Naive thymus-derived CD4-positive, alpha-beta T cell (primary cell): ENCODE results near the gene SNX13. TPM values are rescaled to one million over a fixed set of nuclear protein-coding genes. Genes with fewer than 3 reads are reported as not detected.
A peak's percentile ranks its signal among the peaks of the same experiment; 100 is the strongest.

ENCODE experiments used
- ATAC-seq: fragments of 150-1000 bp; cut with Tn5 transposase; 2 replicates; pipeline ENCODE4 v1.10.0; 2021; ENCODE audit warnings: mild to moderate bottlenecking, moderate library complexity
- CTCF ChIA-PET: fragments of 350-600 bp; sonication (Branson Sonifier 250); formaldehyde crosslinking; loops from one replicate; lab custom pipeline; 2021; ENCODE audit warnings: antibody characterized with exemption; lab: Charles Lee
- POLR2A ChIA-PET: fragments of 350-600 bp; sonication (Branson Sonifier 250); formaldehyde crosslinking; loops from one replicate; lab custom pipeline; 2021; ENCODE audit warnings: antibody characterized with exemption, inconsistent platforms; lab: Charles Lee
- DNase-seq, 9 donors: peaks; one replicate each; pipeline versions ENCODE4 v3.0.0 to v3.0.0-alpha.2; 2020 to 2022; ENCODE audit warnings: mixed read lengths in 1 of 9
- H3K27ac ChIP-seq: one replicate; pipeline ENCODE4 v1.7.0; 2013; ENCODE audit warnings: mild to moderate bottlenecking, low read depth, low read length, moderate library complexity
- H3K27me3 ChIP-seq, 2 donors: one replicate each; pipeline ENCODE4 v1.7.0; 2013; ENCODE audit warnings: low read length in 2 of 2, mild to moderate bottlenecking in 2 of 2, moderate library complexity in 2 of 2; ENCODE audit not compliant: control insufficient read depth in 2 of 2, insufficient read depth in 2 of 2
- H3K36me3 ChIP-seq, 3 experiments: 1 replicate in 2 of 3; 2 replicates in 1 of 3; pipeline ENCODE4 v1.7.0; 2013; ENCODE audit warnings: low read length in 3 of 3, mild to moderate bottlenecking in 3 of 3, moderate library complexity in 1 of 3; ENCODE audit not compliant: insufficient read depth in 3 of 3, control insufficient read depth in 2 of 3
- H3K4me1 ChIP-seq, 2 donors: one replicate each; pipeline ENCODE4 v1.7.0; 2013; ENCODE audit warnings: low read length in 2 of 2, mild to moderate bottlenecking in 2 of 2, moderate library complexity in 1 of 2; ENCODE audit not compliant: control insufficient read depth in 2 of 2, insufficient read depth in 2 of 2
- H3K4me3 ChIP-seq: 2 replicates; pipeline ENCODE4 v1.7.0; 2013; ENCODE audit warnings: mild to moderate bottlenecking, low read length
- H3K9me3 ChIP-seq, 3 experiments: 1 replicate in 2 of 3; 2 replicates in 1 of 3; pipeline ENCODE4 v1.7.0; 2013; ENCODE audit warnings: low read length in 3 of 3; ENCODE audit not compliant: control insufficient read depth in 2 of 3
- H3K27ac Mint-ChIP-seq, 9 donors: one replicate each; pipeline ENCODE4 v1.8.0; 2020 to 2022; ENCODE audit warnings: mixed read lengths in 9 of 9, mild to moderate bottlenecking in 8 of 9, moderate library complexity in 5 of 9, inconsistent platforms in 2 of 9
- H3K27me3 Mint-ChIP-seq, 5 donors: one replicate each; pipeline ENCODE4 v1.8.0; 2021 to 2022; ENCODE audit warnings: mixed read lengths in 5 of 5, mild to moderate bottlenecking in 1 of 5
- H3K36me3 Mint-ChIP-seq, 5 donors: one replicate each; pipeline ENCODE4 v1.8.0; 2020 to 2022; ENCODE audit warnings: mixed read lengths in 5 of 5, mild to moderate bottlenecking in 3 of 5, inconsistent platforms in 1 of 5
- H3K4me1 Mint-ChIP-seq, 7 donors: one replicate each; pipeline ENCODE4 v1.8.0; 2020 to 2022; ENCODE audit warnings: mixed read lengths in 7 of 7, mild to moderate bottlenecking in 3 of 7, inconsistent platforms in 1 of 7
- H3K4me3 Mint-ChIP-seq, 10 donors: one replicate each; pipeline ENCODE4 v1.8.0; 2020 to 2022; ENCODE audit warnings: mild to moderate bottlenecking in 10 of 10, mixed read lengths in 10 of 10, moderate library complexity in 6 of 10, inconsistent platforms in 2 of 10
- H3K9me3 Mint-ChIP-seq, 11 donors: one replicate each; pipeline ENCODE4 v1.8.0; 2020 to 2022; ENCODE audit warnings: mixed read lengths in 11 of 11, mild to moderate bottlenecking in 4 of 11, inconsistent platforms in 1 of 11, moderate library complexity in 1 of 11
- intact Hi-C, 2 donors: fragments of 100-400 bp; cut with micrococcal nuclease; formaldehyde crosslinking; loops; one replicate each; pipeline ENCODE4 v1.15.1; 2023
- polyA plus RNA-seq, 2 donors: library from polyadenylated mRNA; unstranded; fragments of 300-500 nt; fragmentation: Illumina TruSeq; gene quantifications; one replicate each; pipeline ENCODE4 v1.2.3, GENCODE V29; 2021
- total RNA-seq, 6 experiments: library from RNA in 5 of 6; stranded (reverse) in 5 of 6; gene quantifications; 1 replicate in 5 of 6; 2 replicates in 1 of 6; pipeline ENCODE4 v1.2.3 and lab custom pipeline; 2021 to 2026

Gene SNX13
- total and polyA plus RNA-seq, 7 experiments from 2014 or later, result 10.4 to 40.9 (median 28.5) TPM

- no peaks in the 10 kb centered on the region for H3K27me3 Mint-ChIP-seq
- ATAC-seq, result no peak
- H3K4me3 Mint-ChIP-seq, result peak overlapping the region in 2 of 10 donors; percentile 4 to 24
- CTCF ChIA-PET, result no interaction called here
- peaks cover 0 to 9% (median 0%) of the 10 kb centered on the region in 5 donors for H3K36me3 Mint-ChIP-seq
- H3K27ac Mint-ChIP-seq, result no peak overlapping the region
- H3K9me3 ChIP-seq, result no peaks in the 10 kb centered on the region
- no peaks in the 10 kb centered on the region for H3K9me3 Mint-ChIP-seq
- intact Hi-C loops, result no loop called here
- peaks cover 22 to 97% (median 86%) of the 10 kb centered on the region in 7 donors for H3K4me1 Mint-ChIP-seq
- peaks cover 3 to 10% of the 10 kb centered on the region in 2 donors for H3K4me1 ChIP-seq
- H3K36me3 ChIP-seq, result no peaks in the 10 kb centered on the region
- H3K4me3 ChIP-seq, result no peak overlapping the region
- no peak for DNase-seq
- no peaks in the 10 kb centered on the region for H3K27me3 ChIP-seq
- POLR2A ChIA-PET, result interaction anchor here (0.6 kb wide), 1 partner anchor 96 kb away, joined by 3 read pairs; no protein-coding TSS in a partner anchor
- H3K27ac ChIP-seq, result no peak overlapping the region
Measured at GRCh38 chr7:17928055-17928454, 12.2 kb downstream of the SNX13 start.

- Mint-ChIP-seq H3K4me1 (peaks cover 0 to 80% (median 64%) of the 10 kb centered on the region in 7 donors), H3K9me3 (peaks cover 0 to 11% (median 4%) of the 10 kb centered on the region in 11 donors), H3K27ac (peak overlapping the region in 1 of 9 donors; percentile 28)
Measured at GRCh38 chr7:17921857-17922416, 18.4 kb downstream of the SNX13 start.

GRCh38 chr7:17917842-17918241 lies 22.5 kb downstream of the SNX13 start:
- Histone ChIP-seq H3K4me3 (no peak overlapping the region), H3K9me3 (peaks cover 0 to 7% (median 0%) of the 10 kb centered on the region in 3 experiments), H3K27ac (no peak overlapping the region), H3K4me1 (no peaks in the 10 kb centered on the region), H3K27me3 (no peaks in the 10 kb centered on the region), H3K36me3 (no peaks in the 10 kb centered on the region)
- peaks cover 0 to 30% (median 8%) of the 10 kb centered on the region in 5 donors for H3K36me3 Mint-ChIP-seq
- ATAC-seq (no peak), DNase-seq (no peak)
- intact Hi-C loops, result no loop called here
- POLR2A ChIA-PET, result no interaction called here
- H3K9me3 Mint-ChIP-seq, result peaks cover 0 to 11% (median 4%) of the 10 kb centered on the region in 11 donors
- no peak overlapping the region for H3K27ac Mint-ChIP-seq
- H3K4me3 Mint-ChIP-seq, result no peak overlapping the region
- H3K27me3 Mint-ChIP-seq, result no peaks in the 10 kb centered on the region
- peaks cover 0 to 47% (median 34%) of the 10 kb centered on the region in 7 donors for H3K4me1 Mint-ChIP-seq
- CTCF ChIA-PET, result no interaction called here

More at GRCh38 chr7:17921857-17922416, 18.4 kb downstream of the SNX13 start:
- Histone ChIP-seq H3K27me3 (no peaks in the 10 kb centered on the region), H3K4me3 (no peak overlapping the region), H3K9me3 (peaks cover 0 to 1% (median 0%) of the 10 kb centered on the region in 3 experiments), H3K36me3 (no peaks in the 10 kb centered on the region), H3K27ac (no peak overlapping the region), H3K4me1 (peaks cover 3 to 11% of the 10 kb centered on the region in 2 donors)
- ChIA-PET CTCF (no interaction called here), POLR2A (no interaction called here)
- Mint-ChIP-seq H3K36me3 (peaks cover 0 to 19% (median 8%) of the 10 kb centered on the region in 5 donors), H3K27me3 (no peaks in the 10 kb centered on the region), H3K4me3 (peak overlapping the region in 1 of 10 donors; percentile 3)
- intact Hi-C loops, result loop anchor here in 1 of 2 donors (2.0 kb wide), 1 partner anchor 13 kb away; no protein-coding TSS in a partner anchor
- DNase-seq, result no peak
- no peak for ATAC-seq

- Histone ChIP-seq H3K27ac (no peak overlapping the region), H3K27me3 (no peaks in the 10 kb centered on the region), H3K4me3 (no peak overlapping the region), H3K36me3 (no peaks in the 10 kb centered on the region), H3K4me1 (no peaks in the 10 kb centered on the region), H3K9me3 (peaks cover 0 to 7% (median 0%) of the 10 kb centered on the region in 3 experiments)
- H3K4me3 Mint-ChIP-seq, result no peak overlapping the region
- intact Hi-C loops, result no loop called here
- CTCF ChIA-PET, result no interaction called here
- ATAC-seq (no peak), DNase-seq (no peak)
- no peaks in the 10 kb centered on the region for H3K27me3 Mint-ChIP-seq
- peaks cover 0 to 45% (median 29%) of the 10 kb centered on the region in 7 donors for H3K4me1 Mint-ChIP-seq
- H3K27ac Mint-ChIP-seq, result no peak overlapping the region
- peaks cover 0 to 11% (median 4%) of the 10 kb centered on the region in 11 donors for H3K9me3 Mint-ChIP-seq
- H3K36me3 Mint-ChIP-seq, result peaks cover 3 to 38% (median 12%) of the 10 kb centered on the region in 5 donors
- POLR2A ChIA-PET, result no interaction called here
Measured at GRCh38 chr7:17916786-17917185, 23.5 kb downstream of the SNX13 start.

- ATAC-seq (no peak), DNase-seq (no peak)
- H3K4me1 Mint-ChIP-seq, result peaks cover 0 to 36% (median 25%) of the 10 kb centered on the region in 7 donors
- peaks cover 0 to 11% (median 4%) of the 10 kb centered on the region in 11 donors for H3K9me3 Mint-ChIP-seq
- H3K36me3 Mint-ChIP-seq, result peaks cover 3 to 45% (median 19%) of the 10 kb centered on the region in 5 donors
- H3K27ac Mint-ChIP-seq, result no peak overlapping the region
- Histone ChIP-seq H3K4me3 (no peak overlapping the region), H3K4me1 (no peaks in the 10 kb centered on the region), H3K27me3 (no peaks in the 10 kb centered on the region), H3K27ac (no peak overlapping the region), H3K36me3 (no peaks in the 10 kb centered on the region), H3K9me3 (peaks cover 0 to 7% (median 0%) of the 10 kb centered on the region in 3 experiments)
- no peaks in the 10 kb centered on the region for H3K27me3 Mint-ChIP-seq
- intact Hi-C loops, result no loop called here
- H3K4me3 Mint-ChIP-seq, result no peak overlapping the region
- ChIA-PET CTCF (no interaction called here), POLR2A (no interaction called here)
Measured at GRCh38 chr7:17915796-17916195, 24.5 kb downstream of the SNX13 start.

- CTCF ChIA-PET, result no interaction called here
- Mint-ChIP-seq H3K4me1 (peaks cover 0 to 38% (median 28%) of the 10 kb centered on the region in 7 donors), H3K27me3 (no peaks in the 10 kb centered on the region), H3K4me3 (peak overlapping the region in 2 of 10 donors; percentile 4 to 7), H3K36me3 (peaks cover 9 to 52% (median 25%) of the 10 kb centered on the region in 5 donors), H3K9me3 (peaks cover 0 to 17% (median 6%) of the 10 kb centered on the region in 11 donors), H3K27ac (no peak overlapping the region)
- no peaks in the 10 kb centered on the region for H3K27me3 ChIP-seq
- no peak overlapping the region for H3K4me3 ChIP-seq
- H3K4me1 ChIP-seq, result no peaks in the 10 kb centered on the region
- H3K9me3 ChIP-seq, result peaks cover 0 to 7% (median 0%) of the 10 kb centered on the region in 3 experiments
- DNase-seq, result no peak
- no peaks in the 10 kb centered on the region for H3K36me3 ChIP-seq
- POLR2A ChIA-PET, result no interaction called here
- intact Hi-C loops, result no loop called here
- no peak for ATAC-seq
- H3K27ac ChIP-seq, result no peak overlapping the region
Measured at GRCh38 chr7:17915168-17915567, 25.1 kb downstream of the SNX13 start.
